OCI-LY3 (cell line): ENCODE measurements around the gene OSMR.

ENCODE experiments used
- CTCF ChIP-seq: fragments of 200-600, 300-600 bp; sonication (generic); IDR thresholded peaks from 2 replicates; pipeline ENCODE4 v1.5.1; 2014; ENCODE audit warnings: antibody characterized with exemption, low read length, low read depth
- EZH2phosphoT487 ChIP-seq: fragments of 200-600 bp; shearing (Covaris generic); IDR thresholded peaks from 2 replicates; pipeline ENCODE4 v1.6.1; 2018; ENCODE audit warnings: antibody characterized with exemption, mixed run types, low read depth

GRCh38 chr5:38906503-38906902 lies 60.7 kb downstream of the OSMR start:
- no peak for TF ChIP-seq CTCF
- TF ChIP-seq EZH2phosphoT487: no peak
